WERI-Rb-1 (cell line): ENCODE measurements around the gene UBQLN4.

Experiments used
- DNase-seq: peaks from one replicate; pipeline ENCODE4 v3.0.0-alpha.2; 2020
- H3K27ac ChIP-seq: fragments of 250-450 bp; sonication (Bioruptor Pico); 2 replicates; pipeline ENCODE4 v1.5.1; 2020; ENCODE audit warnings: mild to moderate bottlenecking, moderate library complexity
- H3K27me3 ChIP-seq: fragments of 250-450 bp; sonication (Bioruptor Pico); 2 replicates; pipeline ENCODE4 v1.5.1; 2021; ENCODE audit warnings: mild to moderate bottlenecking, low read depth, moderate library complexity; ENCODE audit not compliant: insufficient read depth, severe bottlenecking
- H3K36me3 ChIP-seq: fragments of 250-450 bp; sonication (Bioruptor Pico); 2 replicates; pipeline ENCODE4 v1.5.1; 2020; ENCODE audit warnings: mild to moderate bottlenecking, moderate library complexity
- H3K4me3 ChIP-seq: 2 replicates; pipeline ENCODE4 v1.5.1; 2011; ENCODE audit warnings: low read depth, mild to moderate bottlenecking, control low read depth, low read length
- H3K9me3 ChIP-seq: fragments of 250-450 bp; sonication (Bioruptor Pico); 2 replicates; pipeline ENCODE4 v1.5.1; 2021; ENCODE audit warnings: mild to moderate bottlenecking, moderate library complexity; ENCODE audit not compliant: severe bottlenecking
- CTCF ChIP-seq: IDR thresholded peaks from 2 replicates; pipeline ENCODE4 v1.5.1; 2011; ENCODE audit warnings: low read depth, mild to moderate bottlenecking, control low read depth, inconsistent platforms, low read length

The UBQLN4 gene

GRCh38 chr1:156053768-156054499 lies at the start of gene UBQLN4:
TSS of gene UBQLN4 (minus strand) at chr1:156053798. CDS start at chr1:156053701, 97 bp downstream.
- Histone ChIP-seq H3K27me3 (no peaks in the 10 kb centered on the region), H3K27ac (peak within 1 kb of the TSS; percentile 98), H3K4me3 (peak within 1 kb of the TSS; percentile 87), H3K36me3 (peaks cover 59% of the 10 kb centered on the region), H3K9me3 (no peaks in the 10 kb centered on the region)
- peak; percentile 97 for DNase-seq
- TF ChIP-seq CTCF, result peak; percentile 76

- Histone ChIP-seq H3K36me3 (0 out of 2 replicates have a peak, but pooled peaks cover 3% of the 10 kb centered on the region), H3K27me3 (no peaks in the 10 kb centered on the region), H3K9me3 (no peaks in the 10 kb centered on the region), H3K4me3 (no peak overlapping the region), H3K27ac (no peak overlapping the region)
- DNase-seq, result no peak
- no peak for TF ChIP-seq CTCF
Observed at GRCh38 chr1:156102633-156103511, 49.3 kb upstream of the UBQLN4 start.

- DNase-seq, result no peak
- TF ChIP-seq CTCF, result no peak
- H3K4me3 ChIP-seq, result no peak overlapping the region
- no peak overlapping the region for H3K27ac ChIP-seq
- H3K9me3 ChIP-seq, result no peaks in the 10 kb centered on the region
- no peaks in the 10 kb centered on the region for H3K27me3 ChIP-seq
- H3K36me3 ChIP-seq, result peaks cover 6% of the 10 kb centered on the region; the same call in 1 of the 2 replicates
Observed at GRCh38 chr1:156101880-156102279, 48.3 kb upstream of the UBQLN4 start.

- Histone ChIP-seq H3K9me3 (no peaks in the 10 kb centered on the region), H3K4me3 (no peak overlapping the region), H3K36me3 (peaks cover 17% of the 10 kb centered on the region), H3K27ac (no peak overlapping the region), H3K27me3 (no peaks in the 10 kb centered on the region)
- no peak for TF ChIP-seq CTCF
- no peak for DNase-seq
Observed at GRCh38 chr1:156100205-156100995, 46.8 kb upstream of the UBQLN4 start.

- H3K36me3 ChIP-seq, result peaks cover 21% of the 10 kb centered on the region
- no peak overlapping the region for H3K27ac ChIP-seq
- TF ChIP-seq CTCF, result no peak
Observed at GRCh38 chr1:156099282-156099681, 45.7 kb upstream of the UBQLN4 start.

More at GRCh38 chr1:156099282-156099681, 45.7 kb upstream of the UBQLN4 start:
- no peak for DNase-seq
- no peaks in the 10 kb centered on the region for H3K27me3 ChIP-seq
- no peaks in the 10 kb centered on the region for H3K9me3 ChIP-seq
- H3K4me3 ChIP-seq, result no peak overlapping the region
